Mucosa of stomach (tissue), 1 donor: ENCODE results near the gene SLC16A1.
"Not testable (repeated sequence)": the region's sequence is repeated elsewhere in the genome, so short reads cannot be mapped to it uniquely, and the experiment has no call there.

Experiments used
- H3K27me3 ChIP-seq: one replicate; pipeline ENCODE4 v1.7.0; 2013; ENCODE audit warnings: mild to moderate bottlenecking, low read length; ENCODE audit not compliant: control insufficient read depth, insufficient read depth
- H3K36me3 ChIP-seq: one replicate; pipeline ENCODE4 v1.7.0; 2013; ENCODE audit warnings: low read length; ENCODE audit not compliant: control insufficient read depth, insufficient read depth
- H3K4me1 ChIP-seq: one replicate; pipeline ENCODE4 v1.7.0; 2013; ENCODE audit warnings: mild to moderate bottlenecking, low read length; ENCODE audit not compliant: control insufficient read depth, insufficient read depth
- H3K4me3 ChIP-seq: one replicate; pipeline ENCODE4 v1.7.0; 2013; ENCODE audit warnings: low read length
- H3K9ac ChIP-seq: one replicate; pipeline ENCODE4 v1.7.0; 2013; ENCODE audit warnings: mild to moderate bottlenecking, low read length, moderate library complexity
- H3K9me3 ChIP-seq: one replicate; pipeline ENCODE4 v1.7.0; 2013; ENCODE audit warnings: mild to moderate bottlenecking, low read length, moderate library complexity; ENCODE audit not compliant: control insufficient read depth
- donor health status: Pancreatic carcinoma.

SLC16A1 gene

DNA sequence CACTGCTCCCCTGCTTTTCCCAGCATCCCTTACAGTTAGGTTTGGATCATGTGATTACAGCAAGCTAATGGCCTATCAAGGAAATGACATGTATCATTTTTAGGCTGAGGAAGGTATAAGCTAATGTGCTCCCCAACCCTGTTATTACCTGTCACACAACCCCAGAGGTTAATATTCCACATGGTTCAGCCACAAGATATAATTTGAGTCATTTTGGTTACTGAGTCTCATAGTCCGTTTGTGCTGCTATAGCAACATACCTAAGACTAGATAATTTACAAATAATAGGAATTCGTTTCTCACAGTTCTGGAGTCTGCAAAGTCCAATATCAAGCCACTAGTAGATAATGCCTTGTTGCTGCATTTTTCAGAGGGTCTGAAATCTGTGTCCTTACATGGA, 29.1 kb upstream of the SLC16A1 start:
- no peaks in the 10 kb centered on the region for H3K4me1 ChIP-seq
- no peaks in the 10 kb centered on the region for H3K9me3 ChIP-seq
- no peak overlapping the region for H3K9ac ChIP-seq
- H3K27me3 ChIP-seq, result no peaks in the 10 kb centered on the region
- H3K36me3 ChIP-seq, result no peaks in the 10 kb centered on the region
- H3K4me3 ChIP-seq, result no peak overlapping the region

DNA sequence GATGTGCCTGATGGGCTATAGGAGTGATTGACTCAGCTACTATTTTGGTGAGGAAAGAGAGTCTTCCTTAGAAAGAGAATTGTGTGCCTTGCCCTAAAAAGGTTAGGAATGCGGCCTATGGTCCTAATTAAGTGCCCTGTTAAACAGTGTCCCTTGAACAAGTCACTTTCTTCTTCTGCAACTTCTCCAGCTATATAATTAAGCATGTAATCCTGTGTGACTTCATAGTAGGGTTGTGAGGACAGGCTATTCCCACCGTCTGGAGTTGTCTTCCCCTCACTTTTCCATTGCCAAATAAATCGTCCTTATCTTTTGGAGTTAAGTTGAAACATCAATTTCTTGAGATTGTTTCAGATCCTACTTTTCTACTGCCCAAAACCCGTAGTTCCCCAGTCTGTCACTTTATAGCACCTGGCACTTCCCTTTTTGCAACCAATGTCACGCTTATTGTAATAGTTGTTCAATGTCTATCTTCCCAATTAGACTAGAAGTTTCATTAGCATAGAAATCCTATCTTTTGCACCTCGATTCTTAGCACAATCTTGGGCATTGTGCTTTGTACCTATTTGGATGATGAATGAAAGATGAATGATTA, 27.6 kb upstream of the SLC16A1 start:
- no peaks in the 10 kb centered on the region for H3K4me1 ChIP-seq
- no peaks in the 10 kb centered on the region for H3K36me3 ChIP-seq
- H3K9me3 ChIP-seq, result no peaks in the 10 kb centered on the region
- H3K4me3 ChIP-seq, result no peak overlapping the region
- H3K9ac ChIP-seq, result no peak overlapping the region
- no peaks in the 10 kb centered on the region for H3K27me3 ChIP-seq

DNA sequence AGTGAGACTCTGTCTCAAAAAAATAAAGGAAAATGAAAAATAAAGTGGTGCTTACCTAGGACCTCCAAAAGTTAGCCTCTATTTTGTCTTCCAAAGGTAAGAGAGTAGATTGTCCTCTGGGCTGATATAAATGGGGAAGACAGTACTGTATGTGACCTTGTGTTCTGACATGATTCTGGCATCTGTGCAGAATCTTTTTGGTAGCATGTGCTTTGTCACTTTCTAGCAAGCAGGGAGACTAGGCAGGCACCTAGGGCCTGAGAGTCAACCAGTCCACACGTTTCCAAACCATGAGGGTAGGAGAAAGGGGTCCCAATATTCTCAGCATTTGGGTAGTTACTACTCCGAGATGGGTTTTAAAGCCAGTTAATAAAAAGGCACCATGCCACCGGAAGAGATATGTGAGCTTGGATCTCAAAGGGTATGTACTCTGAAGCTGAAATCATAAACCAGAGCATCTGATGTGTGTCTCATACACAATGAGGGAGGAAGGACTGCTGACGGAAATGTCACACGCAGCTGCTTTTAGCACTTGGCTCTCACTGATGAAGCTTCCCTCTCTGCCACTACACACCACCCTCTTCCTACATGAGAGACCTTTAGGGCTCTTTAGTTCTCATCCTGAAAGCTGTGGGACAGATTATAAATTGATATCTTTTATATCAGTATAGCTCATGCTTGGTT, 27.0 kb upstream of the SLC16A1 start:
- H3K9me3 ChIP-seq, result no peaks in the 10 kb centered on the region
- H3K27me3 ChIP-seq, result no peaks in the 10 kb centered on the region
- no peak overlapping the region for H3K4me3 ChIP-seq
- H3K4me1 ChIP-seq, result no peaks in the 10 kb centered on the region
- H3K9ac ChIP-seq, result no peak overlapping the region
- no peaks in the 10 kb centered on the region for H3K36me3 ChIP-seq

DNA sequence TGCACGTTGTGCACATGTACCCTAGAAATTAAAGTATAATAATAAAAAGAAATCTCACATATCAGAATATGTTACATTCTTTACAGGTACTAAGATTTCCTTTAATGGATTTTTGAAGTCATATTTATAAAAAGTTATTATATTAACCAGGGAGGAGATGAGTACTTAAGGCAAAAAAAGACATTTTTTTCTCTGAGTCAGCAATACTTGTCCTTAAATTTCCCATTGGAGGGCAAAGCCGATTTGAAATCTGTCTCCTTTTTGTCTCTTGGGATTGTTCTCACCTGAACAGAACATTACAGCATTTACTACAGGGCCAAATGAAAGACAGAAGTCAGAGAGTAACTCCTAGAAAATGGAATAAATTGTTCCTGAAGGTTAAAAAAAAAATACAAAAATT, 26.3 kb upstream of the SLC16A1 start:
- no peaks in the 10 kb centered on the region for H3K4me1 ChIP-seq
- H3K36me3 ChIP-seq, result no peaks in the 10 kb centered on the region
- no peaks in the 10 kb centered on the region for H3K27me3 ChIP-seq

DNA sequence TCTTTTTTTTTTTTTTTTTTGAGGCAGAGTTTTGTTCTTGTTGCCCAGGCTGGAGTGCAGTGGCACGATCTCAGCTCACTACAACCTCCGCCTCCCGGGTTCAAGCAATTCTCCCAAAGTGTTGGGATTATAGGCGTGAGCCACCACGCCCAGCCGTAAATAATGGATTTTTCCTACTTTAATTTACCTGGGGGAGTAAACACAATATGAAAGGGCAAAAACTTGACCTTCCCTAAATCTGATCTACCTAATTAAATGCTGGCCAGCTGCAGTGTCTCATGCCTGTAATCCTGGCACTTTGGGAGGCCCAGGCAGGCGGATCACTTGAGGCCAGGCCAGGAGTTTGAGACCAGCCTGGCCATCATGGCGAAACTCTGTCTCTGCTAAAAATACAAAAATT, 25.8 kb upstream of the SLC16A1 start:
- H3K9me3 ChIP-seq, H3K36me3 ChIP-seq, H3K4me1 ChIP-seq, H3K4me3 ChIP-seq, H3K27me3 ChIP-seq, H3K9ac ChIP-seq: not testable (repeated sequence)

More for the DNA sequence above, 26.3 kb upstream of the SLC16A1 start:
- H3K4me3 ChIP-seq, result no peak overlapping the region
- H3K9ac ChIP-seq, result no peak overlapping the region
- H3K9me3 ChIP-seq, result no peaks in the 10 kb centered on the region

DNA sequence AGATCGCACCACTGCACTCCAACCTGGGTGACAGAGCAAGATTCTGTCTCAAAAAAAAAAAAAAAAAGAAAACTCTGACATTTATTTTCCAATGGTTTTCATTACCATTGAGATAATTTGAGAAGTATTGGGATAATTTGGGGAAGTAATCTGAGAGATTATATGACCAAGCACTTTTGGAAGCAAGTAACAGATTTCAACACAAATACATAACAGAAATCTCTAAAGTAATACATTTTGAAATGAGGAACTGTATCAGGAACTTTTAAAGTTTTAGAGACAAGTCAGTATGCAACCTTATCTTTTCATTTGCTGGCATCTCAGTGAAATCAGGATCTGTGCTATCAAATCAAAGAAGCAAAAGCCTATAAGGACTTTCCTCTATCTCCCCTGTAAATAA, 25.4 kb upstream of the SLC16A1 start:
- Histone ChIP-seq H3K9ac (no peak overlapping the region), H3K4me3 (no peak overlapping the region), H3K9me3 (no peaks in the 10 kb centered on the region), H3K36me3 (no peaks in the 10 kb centered on the region), H3K4me1 (no peaks in the 10 kb centered on the region), H3K27me3 (no peaks in the 10 kb centered on the region)

DNA sequence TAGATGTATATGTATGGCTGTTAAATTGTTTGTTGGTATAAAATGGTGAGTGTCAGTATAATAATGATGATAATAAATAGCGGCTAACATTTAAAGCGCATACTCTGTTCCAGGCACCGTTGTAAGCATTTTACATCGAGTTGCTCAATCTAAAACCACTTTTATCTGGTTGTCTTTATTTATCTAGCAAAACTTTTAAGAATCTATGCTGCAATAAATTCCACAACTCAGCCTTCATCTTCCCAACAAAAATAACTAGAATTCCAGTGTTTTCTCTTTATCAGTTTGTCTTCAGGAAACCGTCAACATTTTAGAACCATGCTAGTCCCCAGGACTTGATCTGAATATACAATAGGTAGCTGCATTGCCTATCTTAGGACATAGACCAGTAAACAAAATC, 19.3 kb upstream of the SLC16A1 start:
- Histone ChIP-seq H3K4me1 (no peaks in the 10 kb centered on the region), H3K36me3 (no peaks in the 10 kb centered on the region), H3K9ac (no peak overlapping the region), H3K9me3 (no peaks in the 10 kb centered on the region), H3K4me3 (no peak overlapping the region), H3K27me3 (no peaks in the 10 kb centered on the region)

DNA sequence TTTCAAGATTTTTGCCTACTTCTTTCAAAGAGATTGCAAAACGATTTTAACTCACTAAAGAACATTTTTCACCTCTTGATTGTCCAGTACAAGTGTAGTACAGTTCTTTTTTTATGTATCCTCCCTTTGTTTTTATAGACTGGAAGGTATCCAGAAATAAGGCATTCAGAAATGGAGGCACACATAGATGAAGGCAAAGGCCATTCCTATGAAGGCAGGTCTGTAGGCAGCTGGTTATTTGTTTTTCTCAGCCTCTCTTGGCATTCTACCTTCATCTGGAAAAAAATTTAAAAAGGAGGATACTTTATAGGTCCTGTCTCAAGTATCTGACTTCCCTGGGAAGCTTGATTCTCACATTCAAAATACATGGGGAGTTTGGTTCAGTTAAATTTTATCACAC, 18.6 kb upstream of the SLC16A1 start:
- no peak overlapping the region for H3K4me3 ChIP-seq
- H3K9me3 ChIP-seq, result no peaks in the 10 kb centered on the region
- H3K9ac ChIP-seq, result no peak overlapping the region
- H3K36me3 ChIP-seq, result no peaks in the 10 kb centered on the region
- no peaks in the 10 kb centered on the region for H3K4me1 ChIP-seq
- H3K27me3 ChIP-seq, result no peaks in the 10 kb centered on the region

DNA sequence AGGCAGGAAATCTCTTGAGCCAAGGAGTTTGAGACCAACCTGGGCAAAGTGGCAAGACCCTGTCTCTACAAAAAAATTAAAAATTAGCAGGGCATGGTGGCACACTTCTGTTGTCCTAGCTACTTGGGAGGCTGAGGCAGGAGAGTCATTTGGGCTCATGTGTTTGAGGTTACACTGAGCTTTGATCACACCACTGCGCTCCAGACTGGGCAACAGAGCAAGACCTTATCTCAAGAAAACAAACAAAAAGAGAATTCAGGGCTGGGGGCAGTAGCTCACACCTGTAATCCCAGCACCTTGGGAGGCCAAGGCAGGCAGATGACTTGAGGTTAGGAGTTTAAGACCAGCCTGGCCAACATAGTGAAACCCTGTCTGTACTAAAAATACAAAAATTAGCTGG, 17.8 kb upstream of the SLC16A1 start:
- Histone ChIP-seq H3K36me3 (no peaks in the 10 kb centered on the region), H3K27me3 (no peaks in the 10 kb centered on the region), H3K4me1 (no peaks in the 10 kb centered on the region), H3K9me3 (no peaks in the 10 kb centered on the region), H3K4me3 (no peak overlapping the region), H3K9ac (no peak overlapping the region)

DNA sequence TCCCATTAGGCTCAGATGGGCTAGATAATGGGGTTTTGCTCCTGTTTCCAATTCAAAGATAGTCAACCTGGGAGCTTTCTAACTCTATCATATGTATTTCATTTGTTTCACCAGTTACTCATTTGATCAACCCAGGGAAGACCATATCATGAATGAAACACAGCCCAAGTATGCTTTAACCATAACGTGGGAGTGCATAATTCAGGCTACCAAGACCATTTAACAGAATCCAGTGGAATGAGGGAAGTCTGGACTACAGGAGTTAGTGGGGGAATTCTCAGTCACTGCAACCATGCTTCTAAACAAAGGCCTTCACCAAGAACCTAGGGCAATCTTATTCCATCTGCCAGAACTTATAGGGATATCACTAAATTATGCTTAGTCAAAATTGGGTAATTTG, 15.0 kb upstream of the SLC16A1 start:
- Histone ChIP-seq H3K4me3 (no peak overlapping the region), H3K27me3 (no peaks in the 10 kb centered on the region), H3K36me3 (peaks cover 5% of the 10 kb centered on the region), H3K9ac (no peak overlapping the region), H3K4me1 (no peaks in the 10 kb centered on the region), H3K9me3 (no peaks in the 10 kb centered on the region)

DNA sequence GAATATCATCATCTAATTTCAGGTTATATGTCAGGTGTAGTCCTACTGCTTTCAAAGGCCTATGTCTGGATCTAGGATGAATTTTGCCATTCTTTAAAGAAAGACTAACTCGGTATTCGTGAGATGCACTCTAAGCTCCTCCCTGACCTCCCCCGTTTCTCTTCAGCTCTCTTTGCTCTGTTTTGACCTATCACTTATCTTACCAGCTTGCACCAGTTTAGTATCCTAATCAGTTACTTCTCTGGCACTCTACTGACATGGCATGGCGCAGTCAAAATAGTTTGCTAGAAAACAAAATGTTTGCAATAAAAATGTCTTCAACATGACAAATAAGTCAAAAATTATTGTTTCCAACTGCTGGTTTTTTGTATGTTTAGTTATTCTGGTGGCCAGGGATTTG, 8.4 kb upstream of the SLC16A1 start:
- no peak overlapping the region for H3K9ac ChIP-seq
- peaks cover 5% of the 10 kb centered on the region for H3K36me3 ChIP-seq

DNA sequence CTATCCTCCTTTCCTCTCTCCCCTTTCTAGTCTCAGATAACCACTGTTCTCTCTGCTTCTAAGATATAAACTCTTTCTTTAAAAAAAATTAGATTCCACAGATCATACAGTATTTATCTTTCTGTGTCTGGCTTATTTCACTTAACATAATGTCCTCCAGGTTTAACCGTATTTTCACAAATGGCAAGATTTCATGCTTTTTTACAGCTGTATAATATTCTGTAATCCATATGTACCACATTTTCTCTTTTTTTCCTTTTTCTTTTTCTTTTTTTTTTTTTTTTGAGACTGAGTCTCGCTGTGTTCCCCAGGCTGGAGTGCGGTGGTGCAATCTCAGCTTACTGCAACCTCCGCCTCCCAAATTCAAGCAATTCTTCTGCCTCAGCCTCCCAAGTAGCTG, 5.1 kb upstream of the SLC16A1 start:
- no peaks in the 10 kb centered on the region for H3K36me3 ChIP-seq
- no peak overlapping the region for H3K9ac ChIP-seq
- H3K9me3 ChIP-seq, result no peaks in the 10 kb centered on the region
- no peaks in the 10 kb centered on the region for H3K27me3 ChIP-seq
- no peak overlapping the region for H3K4me3 ChIP-seq
- no peaks in the 10 kb centered on the region for H3K4me1 ChIP-seq

More for the DNA sequence above, 8.4 kb upstream of the SLC16A1 start:
- H3K9me3 ChIP-seq, result no peaks in the 10 kb centered on the region
- no peaks in the 10 kb centered on the region for H3K27me3 ChIP-seq
- no peaks in the 10 kb centered on the region for H3K4me1 ChIP-seq
- no peak overlapping the region for H3K4me3 ChIP-seq

DNA sequence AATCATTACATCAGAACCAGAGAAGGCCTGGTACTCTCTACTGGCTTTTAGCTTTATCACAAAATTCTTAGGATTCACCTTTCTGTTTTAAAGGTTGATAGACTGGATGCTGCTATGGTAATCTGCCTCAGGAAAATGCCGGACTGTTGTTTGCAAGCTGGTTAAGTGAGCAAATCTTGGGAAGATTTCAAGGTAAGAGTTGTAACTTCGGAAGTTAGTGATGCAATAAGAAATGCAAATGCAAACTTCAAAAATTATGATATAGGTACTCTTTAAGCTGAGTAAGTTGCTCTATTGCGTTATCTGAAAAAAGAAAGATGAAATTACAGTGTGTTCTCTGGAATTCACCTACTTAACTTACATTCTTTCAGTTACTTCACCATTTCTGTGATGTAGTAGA, 4.4 kb upstream of the SLC16A1 start:
- no peak overlapping the region for H3K4me3 ChIP-seq

More for the DNA sequence above, 4.4 kb upstream of the SLC16A1 start:
- H3K36me3 ChIP-seq, result no peaks in the 10 kb centered on the region
- no peaks in the 10 kb centered on the region for H3K27me3 ChIP-seq
- H3K9ac ChIP-seq, result no peak overlapping the region
- H3K9me3 ChIP-seq, result no peaks in the 10 kb centered on the region
- H3K4me1 ChIP-seq, result no peaks in the 10 kb centered on the region
